ENCODE results near the gene RFX4.

The RFX4 gene

GRCh38 chr12:106585105-106585520 lies 2.3 kb downstream of the RFX4 start:
- no peak overlapping the region for H3K4me3 ChIP-seq (ENCODE audit: low read depth, low read length)
- no peak for TF ChIP-seq CTCF (IDR thresholded peaks at IDR 0.05; ENCODE audit: control insufficient read depth, extremely low read depth, insufficient read depth)
- no peak for DNase-seq (ENCODE audit: low read depth)

DNA sequence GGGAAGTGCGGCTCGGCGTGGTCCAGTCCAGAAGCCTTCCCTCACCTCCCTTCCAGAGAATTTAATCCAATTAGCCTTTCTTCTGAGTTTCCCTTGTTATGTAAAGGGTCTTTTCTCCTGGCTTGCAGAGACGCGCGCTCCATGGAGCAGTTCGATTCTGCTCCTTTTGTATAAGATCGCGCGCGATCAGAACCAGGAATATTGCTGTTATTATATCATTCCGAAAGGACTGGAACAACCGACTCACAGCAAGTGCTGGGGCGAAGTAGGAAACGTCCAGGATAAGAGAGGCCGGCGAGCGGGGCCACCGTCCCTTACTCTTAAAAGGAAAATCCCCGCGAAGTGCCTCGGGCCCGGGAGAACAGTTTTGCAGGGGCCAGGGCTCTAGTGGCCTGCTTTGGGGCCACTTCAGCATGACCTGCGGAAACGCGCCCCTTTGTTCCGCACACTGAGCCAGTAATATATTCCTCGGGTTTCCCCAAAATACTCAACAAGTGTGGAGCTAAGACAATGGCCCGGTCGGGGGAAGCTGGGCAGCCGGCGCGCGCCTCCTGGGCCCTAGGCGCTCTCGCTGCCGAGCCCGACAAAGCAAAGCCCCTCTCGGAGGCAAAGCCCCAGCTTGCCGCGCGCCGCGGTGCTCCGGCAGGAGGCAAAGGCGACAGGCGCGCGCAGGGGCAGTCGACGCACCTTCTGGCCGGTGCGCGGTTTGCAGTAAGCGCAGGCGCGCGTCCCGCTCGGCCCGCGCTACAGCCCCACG lies 2.9 kb downstream of the RFX4 start:
- DNase-seq (ENCODE audit: low read depth), result no peak
- H3K4me3 ChIP-seq (ENCODE audit: low read depth, low read length), result no peak overlapping the region
- TF ChIP-seq CTCF (IDR thresholded peaks at IDR 0.05; ENCODE audit: control insufficient read depth, extremely low read depth, insufficient read depth), result no peak

DNA sequence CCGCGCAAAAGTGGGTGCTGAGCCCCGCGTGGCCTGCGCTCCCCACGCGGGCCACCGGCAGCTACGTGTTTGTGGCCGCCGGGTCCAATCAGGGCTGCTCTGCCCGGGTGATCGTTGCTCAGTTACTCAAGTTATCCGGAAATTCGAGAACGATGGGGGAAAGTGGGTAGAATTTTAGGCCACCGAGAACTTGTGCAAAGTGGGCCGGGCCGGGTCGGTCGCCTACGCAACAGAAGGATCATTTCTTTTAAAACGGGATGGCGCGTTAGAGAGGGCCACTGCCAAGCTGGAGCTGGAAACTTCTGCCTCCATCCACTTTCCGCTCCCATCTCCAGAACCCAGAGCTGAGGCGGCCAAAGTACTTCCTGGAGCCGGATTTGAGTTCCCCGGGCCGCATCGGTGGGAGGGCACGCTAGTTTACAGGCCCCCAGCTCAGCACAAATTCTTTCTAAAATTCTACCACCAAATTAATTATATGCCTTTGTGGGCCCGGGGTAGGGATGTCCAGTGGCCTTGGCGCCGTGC lies 3.5 kb downstream of the RFX4 start:
- no peak for DNase-seq (ENCODE audit: low read depth)
- no peak overlapping the region for H3K4me3 ChIP-seq (ENCODE audit: low read depth, low read length)
- no peak for TF ChIP-seq CTCF (IDR thresholded peaks at IDR 0.05; ENCODE audit: control insufficient read depth, extremely low read depth, insufficient read depth)

DNA sequence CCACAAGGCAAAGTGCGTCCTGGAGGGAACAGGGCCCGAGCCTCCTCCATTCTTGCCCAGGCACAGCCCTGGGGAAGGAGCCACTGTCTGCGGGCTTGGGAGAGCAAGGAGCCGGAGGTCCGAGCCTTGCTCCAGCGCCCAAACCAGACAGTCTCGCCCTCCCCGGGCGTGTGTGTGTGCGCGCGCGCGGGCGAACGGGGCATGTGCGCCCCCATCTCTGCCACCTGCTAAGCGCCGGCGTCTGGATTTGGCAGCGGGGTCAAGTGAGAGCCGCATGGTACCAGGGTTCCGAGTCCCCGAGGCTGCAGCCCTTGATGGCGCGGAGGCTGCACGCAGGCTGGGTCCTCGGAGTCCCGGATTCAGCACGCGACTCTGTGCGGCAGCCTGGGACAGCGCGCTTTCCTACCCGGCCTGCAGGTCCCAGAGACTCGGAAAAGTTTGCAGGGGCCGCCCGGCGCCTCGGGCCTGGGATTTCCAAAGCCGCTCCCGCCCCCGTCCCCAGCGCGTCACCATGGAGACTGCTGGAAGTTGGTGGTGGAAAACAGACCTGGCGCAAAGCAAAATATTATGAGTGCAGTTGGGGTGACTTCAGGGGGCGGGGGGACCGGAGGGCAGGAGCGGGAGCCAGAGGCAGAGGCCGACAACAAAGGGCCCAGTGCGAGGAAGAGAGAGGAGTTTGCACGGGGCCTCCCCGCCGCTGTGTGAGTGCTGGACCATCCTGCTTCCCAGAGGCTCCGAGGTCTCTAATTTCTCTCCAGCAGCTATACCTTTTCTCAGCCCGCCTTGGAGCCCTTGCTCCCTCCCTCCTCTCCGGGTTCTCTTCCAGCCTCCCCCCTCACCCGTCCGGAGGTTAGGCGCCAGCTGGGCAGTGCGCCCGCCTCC lies 4.2 kb downstream of the RFX4 start:
- no peak for TF ChIP-seq CTCF (IDR thresholded peaks at IDR 0.05; ENCODE audit: control insufficient read depth, extremely low read depth, insufficient read depth)
- no peak overlapping the region for H3K4me3 ChIP-seq (ENCODE audit: low read depth, low read length)
- no peak for DNase-seq (ENCODE audit: low read depth)

- H3K4me3 ChIP-seq (ENCODE audit: low read depth, low read length), result no peak overlapping the region
- DNase-seq (ENCODE audit: low read depth), result no peak
- no peak for TF ChIP-seq CTCF (IDR thresholded peaks at IDR 0.05; ENCODE audit: control insufficient read depth, extremely low read depth, insufficient read depth)
Measured at GRCh38 chr12:106588771-106589170, 6.0 kb downstream of the RFX4 start.

DNA sequence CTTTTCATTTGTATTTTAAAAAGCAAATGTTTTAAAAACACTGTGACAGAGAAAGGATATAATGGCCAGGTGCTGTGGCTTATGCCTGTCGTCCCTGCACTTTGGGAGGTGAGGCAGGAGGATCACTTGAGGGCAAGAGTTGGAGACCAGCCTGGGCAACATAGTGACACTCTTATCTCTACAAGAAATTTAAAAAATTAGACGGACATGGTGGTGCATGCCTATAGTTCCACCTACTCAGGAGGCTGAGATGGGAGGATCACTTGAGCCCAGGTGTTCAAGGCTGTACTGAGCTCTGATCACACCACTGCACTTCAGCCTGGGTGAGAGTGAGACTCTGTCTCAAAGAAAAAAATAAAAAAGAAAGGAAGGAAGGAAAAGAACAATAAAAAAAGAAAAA lies 7.8 kb downstream of the RFX4 start:
- H3K4me3 ChIP-seq (ENCODE audit: low read depth, low read length), result no peak overlapping the region
- no peak for TF ChIP-seq CTCF (IDR thresholded peaks at IDR 0.05; ENCODE audit: control insufficient read depth, extremely low read depth, insufficient read depth)
- no peak for DNase-seq (ENCODE audit: low read depth)
